Measurements from ENCODE around the gene R3HDM4.
"Not testable (repeated sequence)": the region's sequence is repeated elsewhere in the genome, so short reads cannot be mapped to it uniquely, and the experiment has no call there.

Gene R3HDM4

GRCh38 chr19:878751-879561 is 34.1 kb downstream of the R3HDM4 start:
- CTCF ChIA-PET: interaction anchor here (1.5 kb wide), 1 partner anchor 16 kb away, joined by 8 read pairs; no protein-coding TSS in a partner anchor
- not testable (repeated sequence) for H3K4me1 Mint-ChIP-seq, H3K9me3 Mint-ChIP-seq, H3K27me3 Mint-ChIP-seq, H3K27ac Mint-ChIP-seq, H3K4me3 Mint-ChIP-seq, DNase-seq
- H3K36me3 Mint-ChIP-seq: peaks cover 14% of the 10 kb centered on the region

GRCh38 chr19:877992-878660 is 34.9 kb downstream of the R3HDM4 start:
- CTCF ChIA-PET: interaction anchor here (1.5 kb wide), 1 partner anchor 15 kb away, joined by 8 read pairs; no protein-coding TSS in a partner anchor
- not testable (repeated sequence) for H3K27ac Mint-ChIP-seq, H3K4me1 Mint-ChIP-seq, H3K4me3 Mint-ChIP-seq, H3K9me3 Mint-ChIP-seq, DNase-seq, H3K27me3 Mint-ChIP-seq
- H3K36me3 Mint-ChIP-seq: peaks cover 14% of the 10 kb centered on the region

GRCh38 chr19:876780-877314 is 36.2 kb downstream of the R3HDM4 start:
- H3K27me3 Mint-ChIP-seq: no peaks in the 10 kb centered on the region
- CTCF ChIA-PET: no interaction called here

GRCh38 chr19:876089-876488 is 36.9 kb downstream of the R3HDM4 start:
- Mint-ChIP-seq H3K27ac (peak overlapping the region; percentile 45), H3K27me3 (no peaks in the 10 kb centered on the region), H3K36me3 (peaks cover 11% of the 10 kb centered on the region), H3K4me3 (no peak overlapping the region), H3K9me3 (no peaks in the 10 kb centered on the region), H3K4me1 (peaks cover 20% of the 10 kb centered on the region)
- DNase-seq: no peak
- CTCF ChIA-PET: no interaction called here

More at GRCh38 chr19:876780-877314, 36.2 kb downstream of the R3HDM4 start:
- Mint-ChIP-seq H3K9me3 (no peaks in the 10 kb centered on the region), H3K36me3 (peaks cover 13% of the 10 kb centered on the region), H3K27ac (no peak overlapping the region), H3K4me1 (peaks cover 17% of the 10 kb centered on the region), H3K4me3 (no peak overlapping the region)
- DNase-seq: no peak

GRCh38 chr19:875265-875879 is 37.6 kb downstream of the R3HDM4 start:
- H3K9me3 Mint-ChIP-seq: no peaks in the 10 kb centered on the region
- peaks cover 20% of the 10 kb centered on the region for H3K4me1 Mint-ChIP-seq
- no peaks in the 10 kb centered on the region for H3K27me3 Mint-ChIP-seq
- no peak overlapping the region for H3K4me3 Mint-ChIP-seq
- H3K36me3 Mint-ChIP-seq: peaks cover 10% of the 10 kb centered on the region
- no peak for DNase-seq
- CTCF ChIA-PET: no interaction called here
- peak overlapping the region; percentile 45 for H3K27ac Mint-ChIP-seq

- no peak for DNase-seq
- Mint-ChIP-seq H3K9me3 (no peaks in the 10 kb centered on the region), H3K4me3 (no peak overlapping the region), H3K27me3 (no peaks in the 10 kb centered on the region), H3K36me3 (peaks cover 20% of the 10 kb centered on the region), H3K27ac (no peak overlapping the region), H3K4me1 (peaks cover 22% of the 10 kb centered on the region)
- CTCF ChIA-PET: interaction anchor here (0.9 kb wide), 1 partner anchor 9 kb away, joined by 3 read pairs; no protein-coding TSS in a partner anchor
Measured at GRCh38 chr19:873561-874041, 39.4 kb downstream of the R3HDM4 start.

GRCh38 chr19:873084-873483 is 39.9 kb downstream of the R3HDM4 start:
- DNase-seq: peak; percentile 90
- no peaks in the 10 kb centered on the region for H3K9me3 Mint-ChIP-seq
- H3K27ac Mint-ChIP-seq: peak overlapping the region; percentile 75
- CTCF ChIA-PET: interaction anchor here (0.9 kb wide), 1 partner anchor 8 kb away, joined by 3 read pairs; no protein-coding TSS in a partner anchor
- no peak overlapping the region for H3K4me3 Mint-ChIP-seq
- peaks cover 21% of the 10 kb centered on the region for H3K36me3 Mint-ChIP-seq
- no peaks in the 10 kb centered on the region for H3K27me3 Mint-ChIP-seq
- H3K4me1 Mint-ChIP-seq: peaks cover 22% of the 10 kb centered on the region

GRCh38 chr19:872266-872951 is 40.6 kb downstream of the R3HDM4 start:
- Mint-ChIP-seq H3K4me1 (peaks cover 24% of the 10 kb centered on the region), H3K27me3 (no peaks in the 10 kb centered on the region), H3K4me3 (peak overlapping the region; percentile 73), H3K36me3 (peaks cover 24% of the 10 kb centered on the region), H3K27ac (peak overlapping the region; percentile 97), H3K9me3 (no peaks in the 10 kb centered on the region)
- CTCF ChIA-PET: no interaction called here
- peak; percentile 94 for DNase-seq

- CTCF ChIA-PET: interaction anchor here (0.6 kb wide), 1 partner anchor 11 kb away, joined by 3 read pairs; no protein-coding TSS in a partner anchor
- DNase-seq: no peak
- H3K27ac Mint-ChIP-seq: peak overlapping the region; percentile 97
Measured at GRCh38 chr19:871446-872265, 41.4 kb downstream of the R3HDM4 start.

GRCh38 chr19:870963-871401 is 42.0 kb downstream of the R3HDM4 start:
- CTCF ChIA-PET: no interaction called here
- peaks cover 26% of the 10 kb centered on the region for H3K36me3 Mint-ChIP-seq
- no peak for DNase-seq
- no peaks in the 10 kb centered on the region for H3K27me3 Mint-ChIP-seq
- no peaks in the 10 kb centered on the region for H3K9me3 Mint-ChIP-seq
- no peak overlapping the region for H3K4me3 Mint-ChIP-seq
- H3K27ac Mint-ChIP-seq: no peak overlapping the region
- peaks cover 25% of the 10 kb centered on the region for H3K4me1 Mint-ChIP-seq

More at GRCh38 chr19:871446-872265, 41.4 kb downstream of the R3HDM4 start:
- no peaks in the 10 kb centered on the region for H3K9me3 Mint-ChIP-seq
- peaks cover 26% of the 10 kb centered on the region for H3K36me3 Mint-ChIP-seq
- peaks cover 25% of the 10 kb centered on the region for H3K4me1 Mint-ChIP-seq
- peak overlapping the region; percentile 73 for H3K4me3 Mint-ChIP-seq
- no peaks in the 10 kb centered on the region for H3K27me3 Mint-ChIP-seq

- peaks cover 23% of the 10 kb centered on the region for H3K4me1 Mint-ChIP-seq
- H3K27me3 Mint-ChIP-seq: no peaks in the 10 kb centered on the region
- peaks cover 26% of the 10 kb centered on the region for H3K36me3 Mint-ChIP-seq
- no peak for DNase-seq
- no peaks in the 10 kb centered on the region for H3K9me3 Mint-ChIP-seq
- peak overlapping the region; percentile 37 for H3K27ac Mint-ChIP-seq
- no peak overlapping the region for H3K4me3 Mint-ChIP-seq
- CTCF ChIA-PET: no interaction called here
Measured at GRCh38 chr19:870314-870713, 42.7 kb downstream of the R3HDM4 start.

- CTCF ChIA-PET: no interaction called here
- no peaks in the 10 kb centered on the region for H3K9me3 Mint-ChIP-seq
- H3K36me3 Mint-ChIP-seq: peaks cover 28% of the 10 kb centered on the region
- no peak for DNase-seq
- H3K4me1 Mint-ChIP-seq: peaks cover 25% of the 10 kb centered on the region
- peak overlapping the region; percentile 55 for H3K27ac Mint-ChIP-seq
- no peaks in the 10 kb centered on the region for H3K27me3 Mint-ChIP-seq
- H3K4me3 Mint-ChIP-seq: no peak overlapping the region
Measured at GRCh38 chr19:869245-870177, 43.5 kb downstream of the R3HDM4 start.
